Fibroblast of skin of right biceps (primary cell): ENCODE measurements around the gene PLEKHA5.
"Not testable (repeated sequence)": the region's sequence is repeated elsewhere in the genome, so short reads cannot be mapped to it uniquely, and the experiment has no call there.

Experiments used
- DNase-seq: peaks from one replicate; pipeline ENCODE4 v3.0.0-alpha.2; 2013

The PLEKHA5 gene

GRCh38 chr12:19203539-19204506, 74.3 kb downstream of the PLEKHA5 start:
- DNase-seq, result no peak

- DNase-seq, result no peak
Observed at GRCh38 chr12:19205120-19205519, 75.6 kb downstream of the PLEKHA5 start.

- DNase-seq, result no peak
Observed at GRCh38 chr12:19206493-19207077, 77.1 kb downstream of the PLEKHA5 start.

GRCh38 chr12:19208456-19208855, 78.9 kb downstream of the PLEKHA5 start:
- DNase-seq, result no peak

GRCh38 chr12:19209661-19210060, 80.1 kb downstream of the PLEKHA5 start:
- peak; percentile 50 for DNase-seq

- no peak for DNase-seq
Observed at GRCh38 chr12:19211802-19212201, 82.3 kb downstream of the PLEKHA5 start.

GRCh38 chr12:19212245-19212644, 82.7 kb downstream of the PLEKHA5 start:
- no peak for DNase-seq

GRCh38 chr12:19214020-19214419, 84.5 kb downstream of the PLEKHA5 start:
- no peak for DNase-seq

- no peak for DNase-seq
Observed at GRCh38 chr12:19215115-19215514, 85.6 kb downstream of the PLEKHA5 start.

- DNase-seq, result no peak
Observed at GRCh38 chr12:19217446-19217845, 87.9 kb downstream of the PLEKHA5 start.

- DNase-seq, result peak; percentile 83
Observed at GRCh38 chr12:19220205-19220604, 90.7 kb downstream of the PLEKHA5 start.

- DNase-seq, result peak; percentile 82
Observed at GRCh38 chr12:19220852-19221466, 91.4 kb downstream of the PLEKHA5 start.

GRCh38 chr12:19222558-19222957, 93.0 kb downstream of the PLEKHA5 start:
- DNase-seq, result peak; percentile 65

GRCh38 chr12:19223018-19223417, 93.5 kb downstream of the PLEKHA5 start:
- peak; percentile 33 for DNase-seq

GRCh38 chr12:19223695-19224094, 94.2 kb downstream of the PLEKHA5 start:
- peak; percentile 63 for DNase-seq

- no peak for DNase-seq
Observed at GRCh38 chr12:19224746-19225145, 95.2 kb downstream of the PLEKHA5 start.

GRCh38 chr12:19227190-19227879, 97.8 kb downstream of the PLEKHA5 start:
- DNase-seq, result no peak

GRCh38 chr12:19227880-19228210, 98.3 kb downstream of the PLEKHA5 start:
- DNase-seq, result no peak

GRCh38 chr12:19229021-19229420, 99.5 kb downstream of the PLEKHA5 start:
- not testable (repeated sequence) for DNase-seq

GRCh38 chr12:19230299-19230866, 100.8 kb downstream of the PLEKHA5 start:
- no peak for DNase-seq

GRCh38 chr12:19230896-19231295, 101.4 kb downstream of the PLEKHA5 start:
- DNase-seq, result no peak

GRCh38 chr12:19234171-19234704, 104.7 kb downstream of the PLEKHA5 start:
- peak; percentile 44 for DNase-seq
